ENCODE data around the gene HBD. TPM values are rescaled to one million over a fixed set of nuclear protein-coding genes. Genes with fewer than 3 reads are reported as not detected.

The HBD gene
- total RNA-seq, 1 donor from 2014 or later, result not detected

DNA sequence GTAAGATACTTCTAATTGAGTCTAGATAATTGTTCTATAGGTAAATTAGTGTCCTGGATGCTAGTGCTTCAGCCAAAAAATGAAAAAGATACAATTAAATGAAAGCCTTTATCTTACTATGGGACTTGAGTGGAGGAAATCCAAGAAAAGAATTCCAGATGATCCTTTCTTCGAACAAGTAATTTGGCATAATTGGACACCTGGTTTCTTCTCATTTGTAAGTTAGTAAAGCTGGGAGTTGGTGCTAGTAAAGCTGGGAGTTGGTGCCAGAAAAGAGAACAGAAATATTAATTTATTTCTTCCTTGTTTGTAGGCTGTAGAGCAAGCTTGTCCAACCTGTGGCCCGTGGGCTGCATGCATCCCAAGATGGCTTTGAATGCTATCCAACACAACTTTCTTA is 46.1 kb downstream of the HBD start:
- DNase-seq (ENCODE audit: low read depth, low spot score), result no peak

Other genes starting within 250 kb of the HBD start
- gene OR51L1, start 239.6 kb downstream of the HBD start, total RNA-seq, result not detected in 2 replicates
- gene OR52J3, start 188.0 kb downstream of the HBD start, total RNA-seq, result not detected in 2 replicates
- not detected in 2 replicates for gene OR52E2, start 174.9 kb downstream of the HBD start, total RNA-seq
- gene OR52E1, start 164.9 kb downstream of the HBD start, total RNA-seq, result not detected in 2 replicates
- not detected in 2 replicates for gene OR52A5, start 96.1 kb downstream of the HBD start, total RNA-seq
- not detected in 2 replicates for gene OR52A1, start 79.7 kb downstream of the HBD start, total RNA-seq
- gene OR51V1, start 33.8 kb downstream of the HBD start, total RNA-seq, result not detected in 2 replicates
- gene HBB, start 7.4 kb downstream of the HBD start, total RNA-seq, result not detected in 2 replicates
- not detected in 2 replicates for gene HBG1, start 15.4 kb upstream of the HBD start, total RNA-seq
- gene HBG2, start 20.3 kb upstream of the HBD start, total RNA-seq, result not detected in 2 replicates
- gene HBE1, start 35.5 kb upstream of the HBD start, total RNA-seq, result not detected in 2 replicates
- gene OR51B4, start 67.5 kb upstream of the HBD start, total RNA-seq, result not detected in 2 replicates
- not detected in 2 replicates for gene OR51B2, start 89.8 kb upstream of the HBD start, total RNA-seq
- gene OR51B5, start 109.0 kb upstream of the HBD start, total RNA-seq, result not detected in 2 replicates
- gene OR51B6, start 117.0 kb upstream of the HBD start, total RNA-seq, result not detected in 2 replicates
- not detected in 2 replicates for gene OR51M1, start 149.3 kb upstream of the HBD start, total RNA-seq
- not detected in 2 replicates for gene OR51Q1, start 187.6 kb upstream of the HBD start, total RNA-seq
- gene OR51I1, start 207.0 kb upstream of the HBD start, total RNA-seq, result not detected in 2 replicates
- not detected in 2 replicates for gene OR51I2, start 214.8 kb upstream of the HBD start, total RNA-seq